Uterus (tissue), 2 donors: Measurements from ENCODE around the gene ACP2.

Source experiments
- CTCF ChIP-seq, 4 experiments: fragments of 200-600 bp in 2 of 4; fragments of 450-650 bp in 2 of 4; sonication (generic) in 2 of 4; IDR thresholded peaks; one replicate each; pipeline ENCODE4 v1.5.1; 2016 to 2019; ENCODE audit warnings: antibody characterized with exemption in 4 of 4, mild to moderate bottlenecking in 2 of 4, moderate library complexity in 1 of 4
- POLR2A ChIP-seq, 2 donors: fragments of 450-650 bp; IDR thresholded peaks; one replicate each; pipeline ENCODE4 v1.6.1; 2016; ENCODE audit warnings: antibody characterized with exemption in 2 of 2, mild to moderate bottlenecking in 1 of 2, moderate library complexity in 1 of 2

DNA sequence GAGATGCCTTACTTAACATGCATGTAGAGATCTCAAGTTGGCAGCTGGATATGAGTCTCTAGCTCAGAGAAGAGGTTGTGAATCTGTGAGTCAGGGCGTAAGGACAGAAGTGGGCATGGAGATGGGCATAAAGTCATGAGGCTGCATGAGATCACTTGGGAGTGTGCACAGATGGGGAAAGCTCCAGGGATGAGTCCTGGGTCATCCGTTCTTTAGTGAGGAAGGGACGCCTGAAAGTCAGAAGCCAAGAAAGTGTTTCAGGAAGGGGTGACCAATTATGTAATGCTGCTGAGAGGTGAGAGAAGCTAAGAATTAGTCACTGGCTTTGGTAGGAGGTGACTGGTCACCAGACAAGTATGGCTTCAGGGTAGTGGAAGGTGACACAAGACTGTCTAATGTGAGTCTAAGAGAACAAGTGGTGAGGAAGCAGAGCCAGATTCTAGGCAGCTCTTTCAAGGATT is 6.7 kb downstream of the ACP2 start:
- TF ChIP-seq POLR2A (IDR thresholded peaks at IDR 0.05) (no peak), CTCF (IDR thresholded peaks at IDR 0.05) (no peak)
